ENCODE results near the gene RASSF7.
"Not testable (repeated sequence)": the region's sequence is repeated elsewhere in the genome, so short reads cannot be mapped to it uniquely, and the experiment has no call there.

Gene RASSF7

DNA sequence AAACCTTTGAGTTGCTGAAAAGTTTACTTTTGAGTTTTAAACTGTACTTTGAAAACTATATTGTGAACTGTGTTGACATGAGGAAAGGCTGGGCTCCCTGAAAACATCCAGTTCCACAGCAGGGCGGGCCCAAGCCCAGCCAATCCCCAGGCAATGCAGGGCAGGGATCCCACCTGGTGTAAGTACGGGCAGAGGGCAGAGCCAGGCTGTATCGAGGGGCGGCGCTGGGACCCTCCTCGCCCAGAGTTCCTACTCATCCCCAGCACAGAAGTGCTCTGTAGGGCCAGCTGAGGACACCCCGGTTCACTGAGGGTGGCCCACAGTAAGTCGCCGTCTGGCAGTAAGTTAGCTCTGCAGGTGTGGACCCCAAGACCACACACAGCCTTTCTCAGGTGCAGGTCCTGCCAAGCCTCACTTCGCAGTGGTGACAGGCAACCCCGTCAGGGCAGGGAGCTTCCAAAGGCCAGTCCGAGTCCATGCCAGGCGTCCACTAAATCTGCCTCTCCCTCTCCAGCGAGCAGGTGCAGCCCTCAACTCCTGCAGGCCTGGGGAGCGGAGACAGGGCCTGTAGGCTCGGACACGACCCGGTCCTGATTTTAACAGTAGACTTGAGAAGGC is 6.3 kb downstream of the RASSF7 start:
- DNase-seq (ENCODE audit: low spot score): no peak

DNA sequence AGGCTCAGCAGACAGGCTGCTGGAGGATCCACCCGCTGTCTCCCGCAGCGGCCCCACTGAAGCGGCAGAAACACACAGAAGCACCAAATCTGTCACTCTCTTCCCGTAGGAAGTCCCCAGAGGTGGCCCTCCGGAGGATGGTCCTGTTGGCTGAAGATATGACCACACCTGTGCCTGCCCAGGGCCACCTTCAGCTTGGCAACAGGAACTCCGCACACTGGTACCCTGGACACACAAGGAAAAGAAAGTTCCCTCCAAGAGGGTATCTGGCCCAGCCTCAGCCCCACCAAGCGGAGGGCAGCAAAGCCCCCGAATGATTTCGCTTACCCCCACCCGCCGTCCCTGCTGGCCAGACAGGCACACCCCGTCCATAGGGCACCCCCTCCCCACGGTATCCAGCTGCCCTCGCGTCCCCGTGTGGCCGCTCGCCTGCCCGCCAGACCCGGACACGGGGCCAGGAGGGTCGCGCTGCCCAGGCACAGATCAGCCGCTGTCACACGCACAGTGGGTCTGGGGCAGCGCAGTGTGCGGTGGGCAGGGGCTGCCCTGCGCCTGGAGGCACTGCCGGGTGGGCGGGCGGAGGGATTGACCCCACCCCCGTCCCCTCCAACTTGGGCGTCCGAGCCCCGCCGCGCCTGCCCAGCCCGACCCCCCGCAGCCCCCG is 7.0 kb downstream of the RASSF7 start:
- DNase-seq (ENCODE audit: low spot score): no peak

DNA sequence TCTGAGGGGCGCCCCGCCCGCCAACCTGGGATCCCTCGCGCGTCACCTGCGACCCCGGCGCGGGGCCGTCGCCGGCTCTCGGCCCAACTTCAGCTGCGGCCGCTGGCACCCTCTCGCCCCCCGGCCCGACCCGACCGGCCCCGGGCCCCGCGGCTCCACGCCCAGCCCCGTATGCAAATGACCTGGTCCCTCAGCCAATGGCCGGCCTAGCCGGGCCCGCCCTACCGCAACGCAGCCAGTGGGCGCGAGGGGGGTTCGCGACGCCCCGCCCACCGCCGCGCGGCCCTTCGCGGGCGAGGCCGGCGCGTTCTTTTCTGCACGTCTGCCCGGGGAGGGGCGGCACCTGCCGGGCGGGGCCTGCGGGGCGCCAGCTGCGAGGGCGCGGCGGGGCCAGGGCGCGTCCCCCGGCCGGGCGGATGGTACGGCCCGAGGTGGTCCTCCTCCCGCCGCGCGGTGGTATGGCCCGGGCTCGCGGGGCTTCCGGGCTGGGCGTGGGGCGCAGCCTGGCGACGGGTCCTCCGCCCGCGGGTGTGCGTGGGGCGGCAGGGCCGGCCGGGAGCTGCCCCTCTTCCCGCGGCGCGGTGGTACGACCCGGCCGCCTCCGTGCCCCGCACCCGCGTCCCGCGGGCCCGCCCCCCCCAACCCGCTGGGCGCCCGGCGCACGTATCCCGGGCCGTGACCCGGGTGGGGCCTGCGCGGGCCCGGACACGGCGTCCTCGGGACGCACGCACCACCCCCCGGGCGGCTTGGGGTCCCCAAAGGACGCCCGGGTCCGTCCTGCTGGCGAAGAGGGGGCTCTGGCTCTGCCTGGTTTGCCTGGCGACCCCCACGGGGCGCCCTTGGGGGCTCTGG is 7.8 kb downstream of the RASSF7 start:
- peak; percentile 96 for DNase-seq (ENCODE audit: low spot score)

DNA sequence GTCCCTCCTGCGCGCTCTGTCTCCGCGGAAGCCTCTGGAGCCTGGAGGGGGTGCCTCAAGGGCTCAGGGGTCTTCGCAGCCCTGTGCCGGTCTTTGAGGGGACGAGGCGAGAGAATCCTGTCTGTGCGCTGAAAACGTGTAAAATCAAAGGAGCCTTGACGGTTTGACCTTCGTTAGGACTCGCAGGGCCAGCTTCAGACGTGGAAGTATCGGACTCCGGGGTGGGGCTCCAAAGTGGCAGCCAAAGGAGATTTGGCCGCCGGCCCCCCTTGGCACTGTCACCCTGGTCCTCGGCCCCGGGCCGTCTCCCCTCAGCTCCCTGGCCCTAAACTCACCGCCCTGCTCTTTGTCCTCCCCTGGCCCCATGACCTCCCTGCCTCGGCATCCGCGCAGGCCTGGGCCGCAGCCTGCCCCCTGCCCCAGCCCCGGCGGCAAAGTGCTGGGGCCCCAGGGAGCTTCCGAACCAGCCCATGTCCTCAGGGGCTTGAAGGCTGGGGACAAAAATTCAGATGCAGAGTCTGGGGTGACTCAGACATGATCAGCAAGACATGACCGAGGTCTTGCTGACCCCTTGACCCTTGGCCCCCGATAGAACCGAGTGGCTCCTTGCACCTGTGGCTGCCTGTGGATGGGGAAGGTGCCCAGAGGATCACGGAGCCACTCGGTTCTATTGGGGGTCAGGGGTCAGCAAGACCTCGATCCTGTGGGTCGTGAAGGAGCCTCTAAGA is 8.6 kb downstream of the RASSF7 start:
- no peak for DNase-seq (ENCODE audit: low spot score)

DNA sequence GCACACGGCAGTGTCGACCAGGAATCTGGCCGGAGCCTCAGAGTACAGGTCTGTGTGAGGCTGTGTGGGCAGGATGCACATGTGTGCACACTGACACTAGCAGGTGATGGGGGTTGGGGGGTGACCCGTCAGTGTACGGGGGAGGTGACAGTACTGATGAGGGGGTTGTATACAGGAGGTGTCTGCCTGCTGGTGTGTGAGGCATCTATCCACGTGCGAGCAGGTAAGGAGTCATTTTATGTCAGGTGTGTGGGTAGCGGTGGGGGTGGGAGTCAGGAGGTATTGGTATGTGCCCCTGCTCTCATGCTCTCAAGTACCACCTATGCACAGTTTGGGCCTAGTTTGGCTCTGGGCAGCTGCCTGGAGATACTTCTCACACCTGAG is 11.0 kb downstream of the RASSF7 start:
- no peak for DNase-seq (ENCODE audit: low spot score)

DNA sequence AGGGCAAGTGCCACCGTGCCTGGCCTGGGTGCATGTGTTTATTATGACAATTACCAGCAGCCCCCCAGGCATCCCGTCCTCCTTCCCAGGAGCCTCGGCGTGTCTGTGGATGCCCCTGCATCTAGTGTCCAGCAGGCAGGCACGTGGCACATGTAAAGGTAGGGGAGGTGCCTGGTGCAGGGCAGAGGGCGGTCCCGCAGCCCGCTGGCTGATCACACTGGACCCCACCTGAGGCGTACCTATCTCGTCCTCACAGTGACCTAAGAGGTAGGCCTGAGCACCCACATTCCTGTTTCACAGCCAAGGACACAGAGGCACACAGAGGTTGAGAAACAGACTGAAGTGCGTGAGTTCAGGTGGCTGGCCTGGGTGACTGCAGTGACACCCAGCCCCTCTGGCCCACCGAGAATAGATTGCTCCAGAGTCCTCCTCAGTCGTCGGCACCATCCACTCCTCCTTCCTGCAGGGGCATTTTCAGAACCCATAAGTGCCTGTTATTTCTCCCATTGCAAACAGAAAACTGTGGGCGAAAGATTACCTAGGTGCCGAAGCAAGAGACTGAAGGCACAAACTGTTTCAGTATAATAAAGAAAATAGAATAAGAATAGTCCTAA is 12.5 kb downstream of the RASSF7 start:
- DNase-seq (ENCODE audit: low spot score): no peak

DNA sequence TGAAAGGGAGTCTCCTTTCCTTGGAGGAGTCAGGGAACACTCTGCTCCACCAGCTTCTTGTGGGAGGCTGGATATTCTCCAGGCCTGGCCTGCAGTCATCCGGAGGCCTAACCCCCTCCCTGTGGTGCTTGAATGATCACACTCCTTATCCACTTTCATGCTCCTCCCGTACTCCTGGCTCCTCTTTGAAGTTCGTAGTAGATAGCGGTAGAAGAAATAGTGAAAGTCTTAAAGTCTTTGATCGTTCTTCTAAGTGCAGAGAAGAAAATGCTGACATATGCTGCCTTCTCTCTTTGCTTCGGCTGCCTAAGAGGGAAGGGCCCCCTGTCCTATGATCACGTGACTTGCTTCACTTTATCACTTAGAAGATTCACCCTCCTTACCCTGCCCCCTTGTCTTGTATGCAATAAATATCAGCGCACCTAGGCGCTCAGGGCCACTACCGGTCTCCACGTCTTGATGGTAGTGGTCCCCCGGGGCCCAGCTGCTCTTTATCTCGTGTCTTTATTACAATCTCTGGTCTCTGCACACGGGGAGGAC is 13.3 kb downstream of the RASSF7 start:
- not testable (repeated sequence) for DNase-seq (ENCODE audit: low spot score)

DNA sequence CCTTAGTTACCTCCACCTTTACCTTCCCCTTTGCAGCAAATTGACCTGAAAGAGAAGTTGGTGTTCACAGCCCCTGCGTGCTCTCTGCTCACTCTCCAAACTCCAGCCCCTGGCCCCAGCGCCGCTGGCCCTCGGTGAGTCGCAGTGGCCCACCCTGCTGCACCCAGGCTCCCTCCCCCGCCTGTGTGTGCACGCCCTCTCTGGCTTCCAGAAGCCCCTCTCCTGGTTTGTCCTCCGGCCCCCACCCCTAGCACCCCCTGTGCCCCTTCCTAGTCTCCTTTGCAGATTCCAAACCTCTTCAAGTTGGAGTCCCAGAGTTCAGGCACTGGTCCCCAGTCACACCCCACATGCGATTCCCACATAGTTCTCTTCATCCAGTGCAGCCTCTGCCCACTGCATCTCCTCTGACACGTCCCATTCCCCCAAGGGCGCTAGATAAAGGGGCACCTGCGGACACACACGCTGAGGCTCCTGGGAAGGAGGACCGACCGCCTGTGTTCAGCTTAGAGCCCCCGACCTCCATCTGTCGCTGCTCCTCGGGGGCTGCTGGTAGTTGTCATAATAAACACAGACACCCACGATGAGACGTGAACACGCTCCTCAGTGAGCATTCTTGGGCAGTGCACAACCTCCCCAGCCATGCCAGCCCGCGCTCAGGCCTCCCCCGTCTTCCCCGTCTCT is 14.0 kb downstream of the RASSF7 start:
- DNase-seq (ENCODE audit: low spot score): no peak

DNA sequence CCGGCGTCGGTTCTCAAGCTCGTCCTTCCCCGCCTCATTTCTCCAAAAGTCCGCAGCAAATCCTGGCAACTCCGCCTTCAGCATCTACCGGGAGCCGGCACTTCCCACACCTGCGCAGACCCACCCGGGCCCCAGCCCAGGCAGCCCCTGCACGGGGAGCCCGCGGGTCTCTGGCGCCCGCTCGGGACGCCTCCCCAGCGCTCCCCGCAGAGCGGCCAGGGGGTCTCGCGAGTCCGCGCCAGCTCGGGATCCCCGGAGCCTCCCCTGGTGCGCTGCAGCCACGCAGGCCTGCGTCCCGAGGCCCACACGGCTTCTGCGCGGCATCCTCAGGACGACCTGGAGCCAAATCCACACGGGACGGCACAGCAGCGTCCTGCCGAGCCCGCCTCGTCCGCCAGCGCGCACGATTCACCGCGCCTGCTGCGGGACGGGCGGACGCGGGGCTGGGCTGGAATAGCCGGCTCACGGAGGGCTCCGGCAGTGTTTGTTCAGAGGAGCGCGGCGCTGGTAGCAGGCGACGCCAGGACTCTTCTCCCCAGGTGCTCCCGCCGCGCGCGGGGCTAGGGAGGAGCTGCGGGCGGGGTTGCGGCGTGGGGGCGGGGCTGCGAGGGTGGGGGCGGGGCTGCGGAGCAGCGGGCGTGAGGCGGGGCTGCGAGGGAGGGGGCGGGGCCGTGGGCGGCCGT is 14.7 kb downstream of the RASSF7 start:
- DNase-seq (ENCODE audit: low spot score): no peak

DNA sequence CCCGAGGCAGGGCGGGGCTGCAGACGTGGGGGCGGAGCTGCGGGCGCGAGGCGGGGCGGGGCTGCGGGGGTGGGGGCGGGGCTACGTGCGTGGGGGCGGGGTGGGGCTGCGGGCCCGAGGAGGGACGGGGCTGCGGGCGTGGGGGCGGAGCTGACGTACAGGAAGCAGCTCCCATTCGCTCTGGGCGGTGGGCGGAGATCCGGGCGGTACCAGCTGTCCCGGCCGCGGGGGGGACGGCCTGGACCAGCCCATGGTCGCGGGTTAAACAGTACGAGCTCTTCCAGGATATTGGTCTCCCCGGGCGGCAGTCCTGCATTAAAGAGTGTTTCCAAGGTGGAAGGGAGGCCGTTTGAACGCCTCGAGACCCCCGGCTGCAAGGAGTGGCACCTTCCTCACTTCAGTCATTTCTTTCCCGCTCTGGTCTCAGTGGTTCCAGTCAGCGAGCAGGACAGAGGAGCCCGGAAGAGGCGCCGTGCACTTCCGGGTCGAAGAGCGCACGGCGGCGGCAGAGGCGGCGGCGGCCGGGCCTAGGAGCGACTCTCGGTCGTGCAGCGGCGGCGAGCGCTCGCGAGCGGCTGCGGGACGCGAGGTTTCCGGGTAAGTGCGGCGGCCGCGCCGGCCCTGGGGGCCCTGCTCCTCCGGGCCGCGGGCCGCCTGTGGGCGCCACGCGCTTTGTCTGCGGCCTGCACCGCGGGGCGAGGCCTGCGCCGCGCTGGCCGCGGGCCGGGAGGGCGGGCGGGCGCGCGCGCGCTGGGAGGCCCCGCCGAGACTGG is 15.4 kb downstream of the RASSF7 start, which contains the start of gene PHRF1:
Gene PHRF1, plus strand, starts transcription at position 475 of the 773 bp plus-strand sequence. CDS start 5,043 bp downstream, outside the sequence.
- DNase-seq (ENCODE audit: low spot score): peak; percentile 94

DNA sequence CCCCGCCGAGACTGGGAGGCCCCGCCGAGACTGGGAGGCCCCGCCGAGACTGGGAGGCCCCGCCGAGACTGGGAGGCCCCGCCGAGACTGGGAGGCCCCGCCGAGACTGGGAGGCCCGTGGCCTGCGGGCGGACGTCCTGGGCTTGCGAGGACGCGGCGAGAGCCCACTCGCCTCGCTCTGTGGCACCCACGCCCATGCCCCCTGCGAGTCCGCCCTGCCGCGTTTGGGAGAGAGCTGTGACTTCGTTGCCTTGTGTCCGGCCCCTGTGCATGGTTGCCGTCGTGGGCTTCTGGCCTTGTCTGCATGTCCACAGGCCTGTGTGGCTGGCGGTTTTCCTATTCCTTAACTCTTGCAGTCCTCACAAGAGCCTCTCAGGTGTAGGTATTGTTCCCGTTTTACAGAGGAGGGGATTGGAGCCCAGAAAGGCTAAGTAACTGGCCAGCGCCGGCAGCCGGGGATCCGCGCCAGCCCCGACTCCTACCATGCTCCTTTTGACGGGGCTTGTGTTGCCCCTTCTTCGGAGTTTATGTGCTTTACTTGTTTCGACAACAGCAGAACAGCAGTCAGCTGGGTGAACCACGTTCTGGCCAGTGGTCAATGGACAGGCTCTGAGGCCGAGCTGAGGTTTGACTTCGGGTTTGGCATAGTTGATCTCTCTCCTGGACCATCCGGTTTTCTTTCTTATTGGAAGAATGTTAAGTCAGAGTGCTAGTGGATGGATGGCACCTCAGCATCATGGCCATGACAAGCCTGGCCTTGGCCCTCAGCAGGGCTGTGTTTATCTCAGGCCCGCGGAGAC is 16.2 kb downstream of the RASSF7 start:
- no peak for DNase-seq (ENCODE audit: low spot score)

DNA sequence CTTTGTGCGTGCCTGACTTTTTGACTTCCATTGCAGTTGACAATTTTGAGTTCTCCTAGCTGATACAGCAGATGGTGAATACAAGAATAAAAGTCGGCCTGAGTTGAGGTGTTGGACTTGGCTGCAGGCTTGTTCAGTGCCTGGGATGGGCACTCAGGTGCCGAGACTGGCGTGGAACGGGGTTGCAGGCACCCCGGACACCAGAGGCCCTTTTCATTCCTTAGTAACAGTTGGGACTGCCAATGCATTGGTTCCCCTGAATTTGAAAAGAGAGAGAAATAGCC is 16.8 kb downstream of the RASSF7 start:
- DNase-seq (ENCODE audit: low spot score): no peak

DNA sequence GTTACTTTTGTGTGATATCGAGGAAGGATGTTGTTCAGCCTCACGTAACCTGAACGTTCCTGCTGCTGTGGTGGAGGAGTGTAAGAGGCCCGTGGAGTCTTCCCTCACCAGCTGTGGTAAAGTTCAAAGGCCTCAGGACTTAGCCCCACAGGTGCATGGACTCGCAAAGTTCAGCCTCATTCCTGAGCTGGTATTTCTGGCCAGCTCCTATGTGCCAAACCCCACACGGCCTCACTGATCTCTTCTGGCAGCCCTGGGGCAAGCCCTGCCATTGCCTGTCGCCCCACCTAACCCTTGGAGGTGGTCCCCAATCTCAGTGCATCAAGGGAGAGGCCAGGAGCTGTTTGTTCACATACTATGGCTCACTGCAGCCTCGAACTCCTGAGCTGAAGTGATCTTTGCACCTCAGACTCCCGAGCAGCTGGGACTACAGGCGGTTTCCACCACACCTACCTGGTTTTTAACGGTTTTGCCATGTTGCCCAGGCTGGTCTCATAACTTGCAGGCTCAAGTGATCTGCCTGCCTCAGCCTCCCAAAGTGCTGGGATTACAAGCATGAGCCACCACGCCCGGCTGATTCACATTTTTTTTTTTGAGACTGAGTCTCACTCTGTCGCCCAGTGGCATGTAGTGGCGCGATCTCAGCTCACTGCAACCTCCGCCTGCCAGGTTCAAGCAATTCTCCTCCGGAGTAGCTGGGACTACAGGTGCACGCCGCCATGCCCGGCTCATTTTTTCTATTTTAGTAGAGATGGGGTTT is 17.7 kb downstream of the RASSF7 start:
- DNase-seq (ENCODE audit: low spot score): no peak

DNA sequence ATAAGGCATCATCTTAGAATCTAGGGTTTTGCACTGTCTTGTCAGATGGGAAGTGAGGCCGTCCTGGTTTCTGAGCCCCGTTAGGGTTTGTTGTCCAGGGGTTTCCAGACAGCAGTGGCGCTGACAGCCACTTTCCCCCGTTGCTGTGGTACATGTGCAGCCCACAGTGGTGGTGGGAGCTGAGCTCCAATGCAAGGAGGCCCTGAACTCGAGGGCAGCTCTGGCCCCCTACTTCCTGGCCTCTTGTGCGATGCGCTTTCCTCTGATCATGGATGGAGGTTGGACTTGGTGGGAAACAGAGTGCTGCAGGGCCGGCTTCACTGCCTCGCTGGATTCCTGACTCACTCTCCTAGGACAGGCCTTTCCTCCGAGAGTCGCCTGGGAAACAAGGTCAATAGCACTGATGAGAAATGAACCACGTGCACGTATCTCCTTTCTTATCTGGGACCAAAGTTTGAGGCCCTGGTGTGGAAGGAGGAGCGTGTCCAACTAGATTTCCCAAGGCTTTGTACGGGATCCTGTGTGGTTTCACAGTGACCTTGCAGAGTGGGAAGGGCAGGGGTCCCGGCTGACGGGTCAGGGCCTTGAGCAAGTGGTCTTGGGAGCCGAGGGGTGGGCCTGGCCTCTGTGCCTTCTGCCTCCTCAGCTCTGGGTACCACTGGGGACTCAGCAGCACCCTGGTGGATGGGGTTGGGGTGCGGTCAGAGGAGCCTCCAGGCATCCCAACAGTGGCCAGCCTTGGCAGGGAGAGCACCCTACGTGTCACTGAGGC is 19.2 kb downstream of the RASSF7 start:
- DNase-seq (ENCODE audit: low spot score): no peak

DNA sequence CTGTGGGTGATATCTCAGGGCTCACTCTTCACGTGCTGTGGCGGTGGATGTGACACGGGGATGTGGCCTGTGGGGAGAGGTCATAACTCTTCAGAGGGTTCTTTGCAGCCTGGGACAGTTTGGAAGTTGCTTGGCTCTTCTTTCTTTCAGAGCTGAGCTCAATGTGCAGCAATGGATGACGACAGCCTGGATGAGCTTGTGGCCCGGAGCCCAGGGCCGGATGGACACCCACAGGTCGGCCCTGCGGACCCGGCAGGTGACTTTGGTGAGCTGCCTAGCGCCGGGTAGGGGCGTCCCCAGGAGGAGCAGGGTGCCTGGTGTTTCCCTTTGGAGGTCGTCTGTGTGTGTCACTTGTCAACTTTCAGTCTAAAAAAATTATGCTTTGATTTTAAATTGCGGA is 20.6 kb downstream of the RASSF7 start:
- DNase-seq (ENCODE audit: low spot score): no peak

DNA sequence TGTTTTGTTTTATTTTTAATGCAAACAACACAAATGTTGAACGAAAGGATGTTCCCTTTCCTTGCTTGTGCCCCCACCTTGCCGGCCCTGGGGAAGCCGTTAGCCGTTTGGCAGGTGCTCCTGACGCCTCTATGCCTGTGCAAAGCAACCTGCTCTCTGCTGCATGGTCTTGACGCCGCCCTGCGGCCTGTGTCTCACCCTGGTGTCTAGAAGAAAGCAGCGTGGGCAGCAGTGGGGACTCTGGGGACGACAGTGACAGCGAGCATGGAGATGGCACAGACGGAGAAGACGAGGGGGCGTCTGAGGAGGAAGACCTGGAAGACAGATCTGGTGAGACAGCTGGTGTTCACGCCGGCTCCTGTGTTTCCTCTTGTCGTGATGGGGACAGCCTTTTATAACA is 21.0 kb downstream of the RASSF7 start:
- no peak for DNase-seq (ENCODE audit: low spot score)

DNA sequence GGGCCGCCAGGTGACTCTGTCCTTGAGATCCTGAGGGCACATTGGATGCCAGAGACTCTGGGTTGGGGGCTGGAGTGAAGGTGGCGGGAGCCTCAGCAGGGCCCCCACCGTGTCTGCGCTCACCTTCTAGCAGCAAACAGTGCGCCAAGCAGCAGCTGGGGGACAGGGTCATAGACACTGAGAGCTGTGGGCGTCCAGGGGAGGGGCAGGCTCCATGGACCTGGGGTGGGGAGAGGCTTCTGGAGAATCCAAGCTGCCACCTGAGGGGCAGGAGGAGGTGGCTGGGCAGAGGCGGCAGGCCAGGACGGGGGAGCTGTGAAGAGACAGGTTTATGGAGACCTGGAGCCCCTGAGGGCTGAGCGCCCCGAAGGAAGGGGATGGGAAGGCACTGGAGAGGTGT is 23.5 kb downstream of the RASSF7 start:
- no peak for DNase-seq (ENCODE audit: low spot score)
